Prostate gland (tissue), 2 donors: ENCODE results near the gene TCAP.

Source experiments
- POLR2A ChIP-seq: fragments of 450-650 bp; IDR thresholded peaks from one replicate; pipeline ENCODE4 v1.6.1; 2016; ENCODE audit warnings: antibody characterized with exemption, mild to moderate bottlenecking
- POLR2AphosphoS5 ChIP-seq: sonication (generic); formaldehyde crosslinking; IDR thresholded peaks from one replicate; pipeline ENCODE4 v1.6.1; 2017; ENCODE audit warnings: antibody characterized with exemption
- TF ChIP-seq, protein P1 (sequence below), 4 experiments: fragments of 200-600 bp in 2 of 4; fragments of 450-650 bp in 2 of 4; sonication (generic) in 2 of 4; IDR thresholded peaks; 1 replicate in 3 of 4; 2 replicates in 1 of 4; pipeline ENCODE4 v1.5.1; 2016 to 2019; ENCODE audit warnings: antibody characterized with exemption in 4 of 4, mild to moderate bottlenecking in 2 of 4, moderate library complexity in 2 of 4

DNA sequence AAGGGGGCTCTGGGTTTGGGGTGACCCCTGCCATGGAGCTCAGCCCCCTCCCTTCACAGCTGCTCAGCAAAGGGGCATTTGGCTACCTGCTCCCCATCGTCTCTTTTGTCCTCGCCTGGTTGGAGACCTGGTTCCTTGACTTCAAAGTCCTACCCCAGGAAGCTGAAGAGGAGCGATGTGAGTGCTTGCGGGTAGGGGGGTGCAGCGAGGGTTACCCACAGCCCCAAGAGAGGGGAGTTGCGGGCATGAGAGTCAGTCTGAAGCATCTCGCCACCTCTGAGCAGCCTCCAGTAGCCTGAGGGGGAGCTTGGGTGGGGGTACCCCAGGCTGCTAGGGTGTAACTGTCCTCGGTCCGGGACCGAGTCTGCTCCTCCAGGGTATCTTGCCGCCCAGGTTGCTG is 6.8 kb upstream of the TCAP start:
- TF ChIP-seq, protein P1, sequence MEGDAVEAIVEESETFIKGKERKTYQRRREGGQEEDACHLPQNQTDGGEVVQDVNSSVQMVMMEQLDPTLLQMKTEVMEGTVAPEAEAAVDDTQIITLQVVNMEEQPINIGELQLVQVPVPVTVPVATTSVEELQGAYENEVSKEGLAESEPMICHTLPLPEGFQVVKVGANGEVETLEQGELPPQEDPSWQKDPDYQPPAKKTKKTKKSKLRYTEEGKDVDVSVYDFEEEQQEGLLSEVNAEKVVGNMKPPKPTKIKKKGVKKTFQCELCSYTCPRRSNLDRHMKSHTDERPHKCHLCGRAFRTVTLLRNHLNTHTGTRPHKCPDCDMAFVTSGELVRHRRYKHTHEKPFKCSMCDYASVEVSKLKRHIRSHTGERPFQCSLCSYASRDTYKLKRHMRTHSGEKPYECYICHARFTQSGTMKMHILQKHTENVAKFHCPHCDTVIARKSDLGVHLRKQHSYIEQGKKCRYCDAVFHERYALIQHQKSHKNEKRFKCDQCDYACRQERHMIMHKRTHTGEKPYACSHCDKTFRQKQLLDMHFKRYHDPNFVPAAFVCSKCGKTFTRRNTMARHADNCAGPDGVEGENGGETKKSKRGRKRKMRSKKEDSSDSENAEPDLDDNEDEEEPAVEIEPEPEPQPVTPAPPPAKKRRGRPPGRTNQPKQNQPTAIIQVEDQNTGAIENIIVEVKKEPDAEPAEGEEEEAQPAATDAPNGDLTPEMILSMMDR (IDR thresholded peaks at IDR 0.05), result no peak
- no peak for TF ChIP-seq POLR2A
- no peak for TF ChIP-seq POLR2AphosphoS5
